NCI-H226 (cell line): Measurements from ENCODE around the gene TLE6.
"Not testable (repeated sequence)": the region's sequence is repeated elsewhere in the genome, so short reads cannot be mapped to it uniquely, and the experiment has no call there.

Experiments
- DNase-seq: peaks from one replicate; pipeline ENCODE4 v3.0.0-alpha.2; 2015

The TLE6 gene

GRCh38 chr19:2974342-2975041 is 2.9 kb upstream of the TLE6 start:
- DNase-seq = peak; percentile 14

- no peak for DNase-seq
These were observed 759 bp upstream of the TLE6 start for GRCh38 chr19:2976609-2977000.

- DNase-seq = no peak
These were observed 378 bp downstream of the TLE6 start for GRCh38 chr19:2977746-2978138.

GRCh38 chr19:2978166-2978767 is 903 bp downstream of the TLE6 start:
- no peak for DNase-seq

- DNase-seq = no peak
These were observed 1.4 kb downstream of the TLE6 start for GRCh38 chr19:2978772-2979171.

- no peak for DNase-seq
These were observed 4.5 kb downstream of the TLE6 start for GRCh38 chr19:2981898-2982297.

- no peak for DNase-seq
These were observed 5.2 kb downstream of the TLE6 start for GRCh38 chr19:2982561-2982960.

- peak; percentile 75 for DNase-seq
These were observed 5.6 kb downstream of the TLE6 start for GRCh38 chr19:2982983-2983350.

GRCh38 chr19:2983351-2984214 is 6.2 kb downstream of the TLE6 start:
- DNase-seq = peak; percentile 63

- no peak for DNase-seq
These were observed 6.8 kb downstream of the TLE6 start for GRCh38 chr19:2984215-2984528.

- no peak for DNase-seq
These were observed 9.7 kb downstream of the TLE6 start for GRCh38 chr19:2986951-2987524.

- no peak for DNase-seq
These were observed 10.4 kb downstream of the TLE6 start for GRCh38 chr19:2987797-2988196.

- no peak for DNase-seq
These were observed 11.2 kb downstream of the TLE6 start for GRCh38 chr19:2988568-2988967.

- no peak for DNase-seq
These were observed 12.0 kb downstream of the TLE6 start for GRCh38 chr19:2989236-2989946.

GRCh38 chr19:2992333-2992732 is 15.0 kb downstream of the TLE6 start:
- DNase-seq = not testable (repeated sequence)

GRCh38 chr19:2992958-2993357 is 15.6 kb downstream of the TLE6 start:
- DNase-seq = no peak

GRCh38 chr19:2993579-2993978 is 16.2 kb downstream of the TLE6 start:
- no peak for DNase-seq

GRCh38 chr19:2994588-2995131 is 17.3 kb downstream of the TLE6 start:
- DNase-seq = no peak

- DNase-seq = no peak
These were observed 20.4 kb downstream of the TLE6 start for GRCh38 chr19:2997720-2998119.

GRCh38 chr19:2998642-2999041 is 21.3 kb downstream of the TLE6 start:
- DNase-seq = no peak

GRCh38 chr19:3001235-3001800 is 24.0 kb downstream of the TLE6 start:
- no peak for DNase-seq

GRCh38 chr19:3003046-3003445 is 25.7 kb downstream of the TLE6 start:
- DNase-seq = no peak

GRCh38 chr19:3004522-3004921 is 27.2 kb downstream of the TLE6 start:
- DNase-seq = no peak
